Neural cell (in vitro differentiated cells): Measurements from ENCODE around the gene RPS6KA2. TPM values are rescaled to one million over a fixed set of nuclear protein-coding genes. Genes with fewer than 3 reads are reported as not detected.

Experiments used
- H2AFZ ChIP-seq: fragments of 200-600, 300-800 bp; sonication (generic), shearing (Covaris generic); 2 replicates; pipeline ENCODE4 v1.6.0; 2014; ENCODE audit warnings: low read depth, mild to moderate bottlenecking, antibody characterized with exemption, low read length, moderate library complexity
- H3F3A ChIP-seq: fragments of 200-600 bp; shearing (Covaris generic); 2 replicates; pipeline ENCODE4 v1.6.1; 2016; ENCODE audit warnings: mild to moderate bottlenecking, moderate library complexity, mixed read lengths, antibody characterized with exemption, low read length; ENCODE audit not compliant: insufficient read depth, poor library complexity, severe bottlenecking
- H3K27ac ChIP-seq: fragments of 200-600, 300-800 bp; sonication (generic), shearing (Covaris generic); 2 replicates; pipeline ENCODE4 v1.5.1; 2014; ENCODE audit warnings: mild to moderate bottlenecking, low read length, moderate library complexity
- H3K27me3 ChIP-seq: fragments of 300-800, 200-600 bp; sonication (generic), shearing (Covaris generic); 2 replicates; pipeline ENCODE4 v1.6.0; 2014; ENCODE audit warnings: mild to moderate bottlenecking, low read depth, low read length, moderate library complexity; ENCODE audit not compliant: insufficient read depth
- H3K36me3 ChIP-seq: fragments of 300-800, 200-600 bp; sonication (generic), shearing (Covaris generic); 2 replicates; pipeline ENCODE4 v1.5.1; 2014; ENCODE audit warnings: mild to moderate bottlenecking, antibody characterized with exemption, low read length, moderate library complexity; ENCODE audit not compliant: insufficient read depth
- H3K4me2 ChIP-seq: fragments of 300-800, 200-600 bp; sonication (generic), shearing (Covaris generic); 2 replicates; pipeline ENCODE4 v1.6.0; 2014; ENCODE audit warnings: mild to moderate bottlenecking, low read length
- H3K4me3 ChIP-seq: fragments of 300-800, 200-600 bp; sonication (generic), shearing (Covaris generic); 2 replicates; pipeline ENCODE4 v1.5.1; 2014; ENCODE audit warnings: mild to moderate bottlenecking, low read length, moderate library complexity
- H3K79me2 ChIP-seq: fragments of 200-600 bp; shearing (Covaris generic); replicated peaks from 2 replicates; pipeline ENCODE4 v1.6.0; 2014; ENCODE audit warnings: mild to moderate bottlenecking, low read length, moderate library complexity; ENCODE audit not compliant: insufficient read depth
- H3K9ac ChIP-seq: fragments of 300-800, 200-600 bp; sonication (generic), shearing (Covaris generic); 2 replicates; pipeline ENCODE4 v1.6.1; 2016; ENCODE audit warnings: mild to moderate bottlenecking, low read length, mixed read lengths
- H3K9me2 ChIP-seq: fragments of 200-600 bp; shearing (Covaris generic); 2 replicates; pipeline ENCODE4 v1.6.1; 2016; ENCODE audit warnings: mild to moderate bottlenecking, low read length, mixed read lengths; ENCODE audit not compliant: insufficient read depth
- H3K9me3 ChIP-seq: fragments of 200-600, 300-800 bp; sonication (generic), shearing (Covaris generic); 2 replicates; pipeline ENCODE4 v1.6.1; 2016; ENCODE audit warnings: mild to moderate bottlenecking, mixed run types, low read length, moderate library complexity, mixed read lengths
- H4K20me1 ChIP-seq: fragments of 200-600 bp; shearing (Covaris generic); 2 replicates; pipeline ENCODE4 v1.6.1; 2016; ENCODE audit warnings: mild to moderate bottlenecking, mixed run types; ENCODE audit not compliant: insufficient read depth
- EP300 ChIP-seq: fragments of 450-650 bp; conservative IDR thresholded peaks from 2 replicates; pipeline ENCODE4 v1.6.1; 2014; ENCODE audit warnings: antibody characterized with exemption, mild to moderate bottlenecking, moderate library complexity; ENCODE audit not compliant: poor library complexity, severe bottlenecking
- EZH2 ChIP-seq: fragments of 200-600, 300-800 bp; shearing (Covaris generic), sonication (generic); IDR thresholded peaks from 2 replicates; pipeline ENCODE4 v1.6.1; 2014; ENCODE audit warnings: antibody characterized with exemption, low read length, borderline replicate concordance, mild to moderate bottlenecking; ENCODE audit not compliant: insufficient read depth, poor library complexity, severe bottlenecking
- MXI1 ChIP-seq: fragments of 450-650 bp; conservative IDR thresholded peaks from 2 replicates; pipeline ENCODE4 v1.6.1; 2014; ENCODE audit warnings: antibody characterized with exemption, mild to moderate bottlenecking; ENCODE audit not compliant: poor library complexity, severe bottlenecking
- POLR2AphosphoS5 ChIP-seq: IDR thresholded peaks from 2 replicates; pipeline ENCODE4 v1.6.1; 2012
- RAD21 ChIP-seq: fragments of 450-650 bp; conservative IDR thresholded peaks from 2 replicates; pipeline ENCODE4 v1.6.1; 2014; ENCODE audit warnings: antibody characterized with exemption, mild to moderate bottlenecking, moderate library complexity
- SMC3 ChIP-seq: fragments of 450-650 bp; conservative IDR thresholded peaks from 2 replicates; pipeline ENCODE4 v1.6.1; 2014; ENCODE audit warnings: antibody characterized with exemption, mild to moderate bottlenecking, moderate library complexity; ENCODE audit not compliant: poor library complexity
- TAF1 ChIP-seq: IDR thresholded peaks from 2 replicates; pipeline ENCODE4 v1.6.1; 2012; ENCODE audit warnings: low read depth
- polyA plus RNA-seq: library from polyadenylated mRNA; depleted of rRNA; stranded (reverse); fragments of >200 nt; gene quantifications from 2 replicates; pipeline ENCODE4 v1.2.3, GENCODE V29; 2014
- TF ChIP-seq, protein P1 (sequence below): IDR thresholded peaks from 2 replicates; pipeline ENCODE4 v1.6.1; 2012; ENCODE audit warnings: borderline replicate concordance
- TF ChIP-seq, protein P2 (sequence below): fragments of 450-650 bp; IDR thresholded peaks from 2 replicates; pipeline ENCODE4 v1.5.1; 2014; ENCODE audit warnings: antibody characterized with exemption, mild to moderate bottlenecking, moderate library complexity; ENCODE audit not compliant: poor library complexity, severe bottlenecking

RPS6KA2 gene
- polyA plus RNA-seq, 1 donor from 2014 or later: 34.3 TPM

DNA sequence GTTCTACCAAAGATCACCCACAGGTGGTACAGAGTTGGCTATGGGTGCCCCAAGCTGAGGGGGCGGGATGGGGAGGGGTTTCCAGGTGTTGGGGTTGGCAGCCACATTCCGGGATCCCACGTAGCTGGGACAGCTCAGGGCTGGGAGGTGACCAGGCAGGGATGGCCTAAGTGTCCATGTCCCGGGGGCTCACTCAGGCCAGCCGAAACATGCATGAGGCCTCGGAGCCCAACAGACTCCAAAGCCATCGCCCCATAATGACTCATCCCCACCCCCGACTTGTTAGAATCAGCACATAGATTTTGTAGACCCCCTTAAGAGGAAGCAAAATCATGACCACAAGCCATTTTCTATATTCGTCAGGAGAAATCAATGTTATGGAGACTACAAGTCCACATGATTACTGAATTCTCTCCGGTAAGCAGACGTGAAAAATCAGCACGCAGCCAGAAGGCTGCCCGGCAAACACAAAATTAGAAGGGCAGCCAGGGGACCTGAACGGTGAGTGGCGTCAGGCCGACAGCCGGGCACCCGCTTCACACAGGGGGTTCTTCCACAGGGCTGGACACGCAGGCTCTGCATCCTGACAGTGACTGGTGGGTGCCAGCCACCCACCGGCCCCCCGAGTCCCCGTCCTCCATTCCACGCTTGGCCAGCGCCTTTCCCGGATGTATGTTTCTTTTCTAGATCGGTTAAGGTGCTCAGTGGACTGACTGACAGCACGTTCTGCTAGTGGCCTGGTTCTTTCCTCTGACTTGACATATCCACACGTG is 121.7 kb downstream of the RPS6KA2 start:
- Histone ChIP-seq H3K9me3 (no peaks in the 10 kb centered on the region), H2AFZ (no peak overlapping the region), H3K79me2 (no peaks in the 10 kb centered on the region), H3K9ac (no peak overlapping the region), H3K27ac (no peak overlapping the region), H3K4me3 (no peak overlapping the region), H3K4me2 (no peak overlapping the region), H3K27me3 (no peaks in the 10 kb centered on the region), H3K9me2 (no peaks in the 10 kb centered on the region), H4K20me1 (no peaks in the 10 kb centered on the region), H3F3A (no peaks in the 10 kb centered on the region), H3K36me3 (no peaks in the 10 kb centered on the region)
- no peak for TF ChIP-seq EZH2
- TF ChIP-seq TAF1: no peak
- TF ChIP-seq, protein P1, sequence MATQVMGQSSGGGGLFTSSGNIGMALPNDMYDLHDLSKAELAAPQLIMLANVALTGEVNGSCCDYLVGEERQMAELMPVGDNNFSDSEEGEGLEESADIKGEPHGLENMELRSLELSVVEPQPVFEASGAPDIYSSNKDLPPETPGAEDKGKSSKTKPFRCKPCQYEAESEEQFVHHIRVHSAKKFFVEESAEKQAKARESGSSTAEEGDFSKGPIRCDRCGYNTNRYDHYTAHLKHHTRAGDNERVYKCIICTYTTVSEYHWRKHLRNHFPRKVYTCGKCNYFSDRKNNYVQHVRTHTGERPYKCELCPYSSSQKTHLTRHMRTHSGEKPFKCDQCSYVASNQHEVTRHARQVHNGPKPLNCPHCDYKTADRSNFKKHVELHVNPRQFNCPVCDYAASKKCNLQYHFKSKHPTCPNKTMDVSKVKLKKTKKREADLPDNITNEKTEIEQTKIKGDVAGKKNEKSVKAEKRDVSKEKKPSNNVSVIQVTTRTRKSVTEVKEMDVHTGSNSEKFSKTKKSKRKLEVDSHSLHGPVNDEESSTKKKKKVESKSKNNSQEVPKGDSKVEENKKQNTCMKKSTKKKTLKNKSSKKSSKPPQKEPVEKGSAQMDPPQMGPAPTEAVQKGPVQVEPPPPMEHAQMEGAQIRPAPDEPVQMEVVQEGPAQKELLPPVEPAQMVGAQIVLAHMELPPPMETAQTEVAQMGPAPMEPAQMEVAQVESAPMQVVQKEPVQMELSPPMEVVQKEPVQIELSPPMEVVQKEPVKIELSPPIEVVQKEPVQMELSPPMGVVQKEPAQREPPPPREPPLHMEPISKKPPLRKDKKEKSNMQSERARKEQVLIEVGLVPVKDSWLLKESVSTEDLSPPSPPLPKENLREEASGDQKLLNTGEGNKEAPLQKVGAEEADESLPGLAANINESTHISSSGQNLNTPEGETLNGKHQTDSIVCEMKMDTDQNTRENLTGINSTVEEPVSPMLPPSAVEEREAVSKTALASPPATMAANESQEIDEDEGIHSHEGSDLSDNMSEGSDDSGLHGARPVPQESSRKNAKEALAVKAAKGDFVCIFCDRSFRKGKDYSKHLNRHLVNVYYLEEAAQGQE: no peak
- no peak for TF ChIP-seq SMC3
- TF ChIP-seq, protein P2, sequence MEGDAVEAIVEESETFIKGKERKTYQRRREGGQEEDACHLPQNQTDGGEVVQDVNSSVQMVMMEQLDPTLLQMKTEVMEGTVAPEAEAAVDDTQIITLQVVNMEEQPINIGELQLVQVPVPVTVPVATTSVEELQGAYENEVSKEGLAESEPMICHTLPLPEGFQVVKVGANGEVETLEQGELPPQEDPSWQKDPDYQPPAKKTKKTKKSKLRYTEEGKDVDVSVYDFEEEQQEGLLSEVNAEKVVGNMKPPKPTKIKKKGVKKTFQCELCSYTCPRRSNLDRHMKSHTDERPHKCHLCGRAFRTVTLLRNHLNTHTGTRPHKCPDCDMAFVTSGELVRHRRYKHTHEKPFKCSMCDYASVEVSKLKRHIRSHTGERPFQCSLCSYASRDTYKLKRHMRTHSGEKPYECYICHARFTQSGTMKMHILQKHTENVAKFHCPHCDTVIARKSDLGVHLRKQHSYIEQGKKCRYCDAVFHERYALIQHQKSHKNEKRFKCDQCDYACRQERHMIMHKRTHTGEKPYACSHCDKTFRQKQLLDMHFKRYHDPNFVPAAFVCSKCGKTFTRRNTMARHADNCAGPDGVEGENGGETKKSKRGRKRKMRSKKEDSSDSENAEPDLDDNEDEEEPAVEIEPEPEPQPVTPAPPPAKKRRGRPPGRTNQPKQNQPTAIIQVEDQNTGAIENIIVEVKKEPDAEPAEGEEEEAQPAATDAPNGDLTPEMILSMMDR: no peak
- TF ChIP-seq MXI1: no peak
- no peak for TF ChIP-seq RAD21
- no peak for TF ChIP-seq EP300
- no peak for TF ChIP-seq POLR2AphosphoS5

DNA sequence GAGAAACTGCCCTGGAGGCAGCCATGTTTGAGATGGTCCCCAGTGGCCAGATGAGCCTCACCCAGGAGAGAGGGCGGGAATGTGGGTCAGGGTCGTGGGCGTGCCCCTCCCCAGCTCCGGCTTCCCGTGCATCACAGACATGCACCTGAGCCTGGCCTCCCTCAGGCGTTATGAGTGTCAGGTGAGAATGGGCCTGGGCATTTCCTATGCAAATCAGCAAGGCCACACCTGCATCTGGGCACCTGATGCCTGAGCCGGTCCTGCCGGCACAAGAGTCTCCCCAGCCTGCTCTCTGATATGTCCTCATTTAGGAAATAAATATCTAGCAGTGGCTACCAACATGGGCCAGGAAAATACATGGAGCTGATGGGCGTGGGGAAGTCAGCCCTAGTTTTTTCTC is 123.0 kb downstream of the RPS6KA2 start:
- H3F3A ChIP-seq: no peaks in the 10 kb centered on the region
- H2AFZ ChIP-seq: no peak overlapping the region
- no peaks in the 10 kb centered on the region for H3K79me2 ChIP-seq
- no peaks in the 10 kb centered on the region for H3K9me2 ChIP-seq
- no peak for TF ChIP-seq SMC3
- TF ChIP-seq RAD21: no peak
- TF ChIP-seq EZH2: no peak
- no peak for TF ChIP-seq EP300
- TF ChIP-seq, protein P2: no peak
- TF ChIP-seq POLR2AphosphoS5: no peak
- TF ChIP-seq, protein P1: no peak
- no peak overlapping the region for H3K4me2 ChIP-seq
- no peak overlapping the region for H3K9ac ChIP-seq
- H3K4me3 ChIP-seq: no peak overlapping the region
- H3K36me3 ChIP-seq: no peaks in the 10 kb centered on the region
- H3K27me3 ChIP-seq: no peaks in the 10 kb centered on the region
- H4K20me1 ChIP-seq: no peaks in the 10 kb centered on the region
- H3K27ac ChIP-seq: no peak overlapping the region
- no peaks in the 10 kb centered on the region for H3K9me3 ChIP-seq
